SK-N-DZ (cell line): Measurements from ENCODE around the gene CCDC83.
"Not testable (repeated sequence)": the region's sequence is repeated elsewhere in the genome, so short reads cannot be mapped to it uniquely, and the experiment has no call there.

Experiments
- DNase-seq: peaks from one replicate; pipeline ENCODE4 v3.0.0-alpha.2; 2015; ENCODE audit warnings: low spot score

CCDC83 gene

DNA sequence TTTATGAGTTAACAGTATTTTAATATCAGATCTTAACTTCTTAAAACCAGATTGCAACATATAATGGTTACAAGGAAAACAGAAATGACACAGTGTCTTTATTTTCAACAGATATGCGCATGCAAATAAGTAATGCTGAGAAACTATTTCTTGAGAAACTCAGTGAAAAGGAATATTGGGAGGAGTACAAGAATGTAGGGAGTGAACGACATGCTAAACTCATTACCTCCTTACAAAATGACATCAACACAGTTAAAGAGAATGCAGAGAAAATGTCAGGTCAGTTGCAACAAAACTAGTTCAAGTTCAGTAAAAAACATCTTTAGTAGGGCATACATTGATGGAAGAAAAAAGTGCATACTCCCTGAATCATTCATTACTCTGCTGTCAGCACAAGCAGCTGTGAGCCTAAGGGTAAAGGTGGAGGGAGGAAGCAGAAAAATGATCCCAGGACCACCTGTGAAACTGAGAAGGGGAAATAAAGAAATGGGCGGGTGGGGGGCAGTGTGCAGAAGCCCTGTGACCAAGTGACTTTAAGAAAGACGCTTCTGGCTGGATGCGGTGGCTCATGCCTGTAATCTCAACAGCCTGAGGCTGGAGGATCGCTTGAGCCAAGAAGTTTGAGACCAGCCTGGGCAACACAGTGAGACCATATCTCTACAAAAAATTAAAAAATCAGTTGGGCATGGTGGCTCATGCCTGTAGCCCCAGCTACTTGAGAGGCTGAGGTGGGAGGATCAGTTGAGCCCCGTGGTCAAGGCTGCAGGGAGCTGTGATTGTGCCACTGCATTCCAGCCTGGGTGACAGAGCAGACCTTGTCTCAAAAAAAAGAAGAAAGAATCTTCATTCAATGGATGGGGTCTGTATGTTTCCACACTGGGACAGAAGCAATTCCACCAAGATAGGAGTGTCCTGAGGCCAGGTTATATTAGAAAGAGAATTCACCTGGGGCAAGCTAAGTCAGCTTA, 31.2 kb downstream of the CCDC83 start:
- no peak for DNase-seq

DNA sequence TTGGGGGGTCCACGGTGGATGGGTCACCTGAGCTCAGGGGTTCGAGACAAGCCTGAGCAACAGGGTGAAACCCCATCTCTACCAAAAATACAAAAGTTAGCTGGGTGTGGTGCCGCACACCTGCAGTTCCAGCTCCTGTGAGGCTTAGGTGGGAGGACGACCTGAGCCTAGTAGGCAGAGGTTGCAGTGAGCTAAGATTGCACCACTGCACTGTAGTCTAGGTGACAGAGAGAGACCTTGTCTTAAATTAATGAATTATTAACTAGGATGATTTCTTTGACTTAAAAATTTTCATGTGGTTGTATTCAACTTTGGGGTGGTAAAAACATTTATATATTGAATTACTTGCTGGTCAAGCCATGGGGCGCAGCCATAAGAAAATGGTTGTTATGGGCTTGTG, 33.9 kb downstream of the CCDC83 start:
- no peak for DNase-seq

DNA sequence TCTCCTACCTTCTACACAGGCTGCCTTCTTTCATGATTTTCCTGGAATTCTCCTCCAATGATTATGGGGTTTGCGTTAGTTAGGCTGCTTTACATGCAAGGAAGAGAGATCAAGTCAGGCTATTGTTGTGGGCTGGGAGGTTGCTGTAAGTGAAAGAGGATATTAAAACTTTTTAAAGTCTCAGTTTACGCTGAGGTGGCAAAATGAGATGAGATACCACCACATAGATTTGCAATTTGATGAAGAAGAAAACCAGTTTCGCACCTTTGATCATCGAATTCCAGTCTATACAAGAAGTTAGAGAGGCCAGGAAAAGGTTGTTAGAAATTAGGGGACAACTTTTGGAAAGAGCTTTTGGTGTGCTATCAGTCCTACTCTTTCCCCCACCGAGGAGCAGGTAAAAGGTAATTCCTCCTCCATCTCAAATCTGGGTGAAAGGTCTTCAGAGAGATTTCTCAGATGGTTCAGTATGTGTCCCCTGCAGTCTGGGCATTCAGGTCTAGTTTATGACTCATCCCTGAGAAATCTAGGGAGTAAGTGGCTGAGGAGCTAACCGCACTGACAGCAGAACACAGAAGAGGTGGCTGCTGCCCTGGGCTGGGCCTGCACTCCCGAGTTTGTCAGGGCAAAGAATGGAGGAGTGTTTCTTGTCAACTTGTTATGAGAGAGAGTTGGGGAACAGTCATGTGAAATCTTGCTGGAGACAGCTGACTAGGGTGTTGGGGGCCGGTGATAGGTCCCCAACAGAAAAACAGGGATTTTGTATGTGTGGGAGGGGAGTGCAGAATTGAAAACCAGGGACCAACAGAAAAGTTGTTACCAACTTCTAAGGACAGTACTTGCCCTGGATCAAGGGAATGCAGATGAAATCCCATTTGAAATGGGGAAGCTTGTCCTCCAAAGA, 34.7 kb downstream of the CCDC83 start:
- DNase-seq, result no peak

DNA sequence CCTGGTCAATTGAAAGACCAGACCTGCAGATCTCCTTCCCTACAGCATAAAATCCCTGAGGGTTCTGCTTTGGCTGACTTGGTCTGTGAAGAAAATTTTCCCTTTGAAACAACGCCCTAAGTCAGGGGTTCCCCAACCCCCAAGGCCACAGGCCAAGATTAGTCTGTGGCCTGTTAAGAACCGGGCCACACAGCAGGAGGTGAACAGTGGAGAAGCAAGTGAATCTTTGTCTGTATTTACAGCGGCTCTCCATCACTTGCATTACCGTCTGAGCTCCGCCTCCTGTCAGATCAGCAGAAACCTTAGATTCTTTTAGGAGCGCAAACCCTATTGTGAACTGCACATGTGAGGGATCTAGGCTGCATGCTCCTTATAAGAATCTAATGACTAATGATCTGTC, 38.2 kb downstream of the CCDC83 start:
- peak; percentile 8 for DNase-seq

DNA sequence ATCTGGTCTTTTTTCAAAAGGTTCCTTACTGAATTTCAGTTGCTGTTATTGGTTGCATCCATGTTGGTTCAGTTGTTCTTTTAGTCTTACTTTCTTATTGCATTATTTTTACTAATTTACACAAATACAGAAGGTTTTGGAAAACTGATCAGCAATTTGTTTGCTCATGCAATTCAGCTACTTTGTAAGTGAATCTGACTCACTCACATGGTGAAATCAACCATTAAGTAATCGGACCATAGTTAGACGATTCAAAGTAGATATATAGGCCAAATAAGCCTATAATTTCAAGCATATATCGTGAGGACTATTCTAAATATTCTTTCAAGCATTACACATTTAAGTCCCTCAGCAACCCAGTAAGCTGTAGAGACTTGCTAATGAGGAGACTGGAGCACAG, 41.7 kb downstream of the CCDC83 start:
- DNase-seq, result no peak

DNA sequence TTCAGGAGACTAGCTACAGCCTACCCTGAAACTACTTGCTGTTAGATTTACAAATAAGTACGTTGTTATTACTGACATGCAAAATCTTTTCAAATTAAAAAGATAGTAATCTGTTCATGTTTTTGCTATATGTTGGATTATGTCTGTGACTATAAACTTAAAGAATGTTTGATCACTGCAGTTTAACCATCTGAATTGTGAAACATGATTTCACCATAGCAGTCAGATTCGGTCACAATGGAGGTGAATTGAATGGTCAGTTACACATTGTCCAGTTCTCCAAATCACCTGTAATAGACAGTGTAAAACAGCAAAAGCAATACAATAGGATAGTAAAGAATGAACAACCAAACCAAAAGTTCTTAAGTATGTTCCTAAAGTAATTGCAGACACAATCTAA, 43.3 kb downstream of the CCDC83 start:
- no peak for DNase-seq

DNA sequence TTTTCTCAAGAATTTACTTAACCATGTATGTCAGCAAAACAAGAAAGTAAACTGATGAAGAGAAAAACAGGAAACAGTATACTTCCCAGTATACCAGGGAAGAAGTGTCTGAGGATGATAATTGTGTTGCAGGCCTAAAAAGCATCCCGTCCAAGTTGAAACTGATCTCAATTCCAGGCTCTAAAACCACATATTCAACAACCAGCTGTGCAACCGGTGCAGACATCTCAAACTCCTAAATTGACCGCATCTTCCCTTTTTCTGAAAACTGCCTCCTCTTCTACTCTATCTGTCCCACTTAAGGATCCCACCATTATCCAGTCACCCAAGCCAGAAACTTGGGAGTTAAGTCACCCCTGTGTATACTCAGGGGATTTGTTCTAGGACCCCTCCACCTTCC, 47.2 kb downstream of the CCDC83 start:
- no peak for DNase-seq

DNA sequence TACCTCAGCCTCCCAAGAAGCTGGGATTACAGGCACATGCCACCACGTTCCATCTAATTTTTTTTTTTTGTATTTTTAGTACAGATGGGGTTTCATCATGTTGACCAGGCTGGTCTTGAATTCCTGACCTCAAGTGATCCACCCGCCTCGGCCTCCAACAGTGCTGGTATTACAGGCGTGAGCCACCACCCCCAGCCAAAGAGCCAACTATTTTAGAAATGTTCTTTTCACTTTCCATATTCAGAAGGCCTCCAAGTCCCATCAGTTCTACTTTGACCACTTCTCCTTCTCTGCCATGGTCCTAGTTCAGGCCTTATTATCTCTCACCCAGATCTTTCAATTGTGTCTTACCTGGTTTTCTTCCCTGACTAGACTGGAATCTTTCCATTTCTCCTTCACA, 48.2 kb downstream of the CCDC83 start:
- no peak for DNase-seq

DNA sequence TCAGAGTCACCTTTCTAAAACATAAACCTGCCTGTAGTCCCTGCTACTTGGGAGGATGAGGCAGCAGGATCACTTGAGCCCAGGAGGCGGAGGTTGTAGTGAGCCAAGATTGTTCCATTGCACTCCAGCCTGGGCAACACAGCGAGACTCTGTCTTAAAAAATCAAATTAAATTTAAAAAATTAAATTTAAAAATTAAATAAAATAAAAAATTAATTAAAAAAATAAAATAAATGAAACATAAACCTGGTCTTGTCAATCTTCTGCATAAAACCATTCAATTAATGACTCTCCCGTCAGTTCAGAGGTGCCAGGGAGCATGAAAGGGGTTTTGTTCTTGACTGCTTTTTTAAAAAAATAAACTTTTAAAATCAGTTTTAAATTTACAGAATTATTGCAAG, 48.6 kb downstream of the CCDC83 start:
- no peak for DNase-seq

DNA sequence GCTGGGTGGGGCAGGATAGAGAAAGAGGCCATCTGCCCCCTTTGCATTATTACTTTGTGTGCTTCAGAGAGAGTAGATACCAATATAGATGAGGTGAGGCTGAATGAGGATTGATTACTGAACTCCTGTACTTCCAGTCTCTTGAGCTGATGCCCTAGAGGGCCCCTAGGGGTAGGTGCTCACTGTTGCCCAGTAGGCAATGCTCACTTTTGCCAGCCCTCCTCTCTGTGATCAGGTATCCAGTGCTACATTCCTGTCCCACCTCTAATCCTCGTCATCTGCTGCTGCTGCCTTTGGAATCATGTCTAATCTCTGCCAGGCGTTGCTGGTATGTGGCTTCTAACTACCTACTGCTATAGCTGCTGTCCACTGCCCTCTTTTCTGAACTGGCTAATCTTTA, 57.2 kb downstream of the CCDC83 start:
- DNase-seq, result no peak

DNA sequence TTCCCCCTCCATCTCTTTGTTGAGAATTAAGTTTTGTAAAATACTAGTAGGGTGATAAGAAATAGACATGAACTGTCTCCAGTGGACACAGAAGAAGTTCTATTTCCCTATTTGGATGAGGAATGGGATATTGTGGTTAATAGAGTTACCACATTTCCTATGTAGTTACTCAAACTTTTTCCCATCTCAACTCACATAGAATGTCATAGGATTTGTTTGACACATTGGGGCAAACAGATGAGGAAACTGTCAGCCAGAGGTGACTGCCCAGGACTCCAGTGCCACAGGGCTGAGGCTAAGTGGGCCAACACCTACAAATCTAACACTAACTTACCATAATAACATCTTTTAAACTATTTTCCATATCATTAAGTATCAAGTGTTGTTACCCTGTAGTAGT, 58.3 kb downstream of the CCDC83 start:
- DNase-seq, result no peak

DNA sequence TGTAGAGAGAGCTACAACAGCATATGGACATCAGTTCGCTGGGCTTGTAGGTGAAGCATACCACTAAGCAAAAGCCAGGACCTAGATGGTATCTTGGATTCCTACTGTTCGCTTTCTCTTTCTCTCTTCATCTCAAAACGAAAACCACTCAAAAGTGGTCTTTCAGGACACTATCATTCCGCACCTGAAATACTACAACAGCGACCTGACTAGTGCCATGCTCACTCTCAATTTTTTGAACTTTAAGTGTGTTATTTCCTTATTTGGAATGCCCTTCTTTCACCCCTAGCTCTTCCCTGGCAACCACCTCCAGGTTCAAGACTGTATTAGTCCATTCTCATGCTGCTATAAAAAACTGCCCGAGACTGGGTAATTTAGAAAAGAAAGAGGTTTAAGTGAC, 59.2 kb downstream of the CCDC83 start:
- DNase-seq, result no peak

DNA sequence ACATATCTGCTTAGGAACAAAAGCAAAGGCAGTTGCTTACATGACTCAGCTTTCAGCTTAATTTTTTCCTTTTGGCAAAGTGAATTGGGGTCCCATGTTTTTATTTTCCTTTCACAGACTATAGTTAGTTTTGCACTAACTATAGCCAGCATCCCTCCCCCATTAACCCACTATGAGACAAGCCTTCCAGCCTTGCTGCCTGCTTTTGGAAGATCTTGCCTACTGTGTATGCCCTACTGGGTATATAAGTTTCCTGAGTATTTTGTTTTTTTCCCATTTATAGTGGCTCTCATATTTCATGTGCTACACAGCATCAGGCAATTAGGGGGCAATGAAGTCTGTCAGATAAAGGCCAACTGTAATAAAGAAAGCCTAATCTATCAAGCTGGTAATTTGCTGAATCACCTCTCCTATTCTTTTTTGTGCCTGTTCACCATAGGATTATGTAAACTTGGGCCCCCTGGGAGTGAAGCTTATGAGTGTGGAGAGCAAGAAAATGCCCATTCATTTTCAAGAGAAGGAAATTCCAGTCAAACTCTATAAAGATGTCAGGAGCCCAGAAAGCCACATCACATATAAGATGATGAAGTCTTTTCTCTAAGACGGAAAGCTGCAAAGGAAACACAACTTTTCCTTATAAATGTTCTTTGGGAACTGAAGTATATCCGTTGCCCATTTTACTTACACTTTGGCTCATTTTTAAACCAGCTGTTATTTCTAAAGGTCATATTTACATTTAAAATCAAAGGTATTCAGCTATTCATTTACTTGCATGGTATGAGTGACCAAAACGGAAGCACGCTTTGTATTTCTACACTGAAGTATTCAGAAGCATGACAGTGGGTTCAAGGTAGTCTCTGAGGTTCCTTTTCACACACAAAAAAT, 64.0 kb downstream of the CCDC83 start:
- DNase-seq, result no peak

DNA sequence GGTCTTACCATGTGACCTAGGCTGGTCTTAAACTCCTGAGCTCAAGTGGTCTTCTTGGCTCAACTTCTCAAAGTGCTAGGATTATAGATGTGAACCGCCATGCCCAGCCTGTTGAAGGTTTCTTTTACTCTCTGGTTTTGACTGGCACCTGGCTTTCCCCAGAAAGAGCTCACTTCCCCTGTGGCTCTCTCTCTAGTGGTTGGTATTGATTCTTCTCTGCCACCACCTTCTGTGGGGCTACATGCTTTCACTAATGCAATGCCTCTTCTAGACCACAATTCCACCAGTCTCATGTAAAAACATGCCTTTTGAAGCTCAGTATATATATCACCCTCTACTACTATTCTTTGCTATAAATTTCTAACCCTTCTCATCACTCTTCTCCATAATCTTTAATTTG, 67.2 kb downstream of the CCDC83 start:
- no peak for DNase-seq

DNA sequence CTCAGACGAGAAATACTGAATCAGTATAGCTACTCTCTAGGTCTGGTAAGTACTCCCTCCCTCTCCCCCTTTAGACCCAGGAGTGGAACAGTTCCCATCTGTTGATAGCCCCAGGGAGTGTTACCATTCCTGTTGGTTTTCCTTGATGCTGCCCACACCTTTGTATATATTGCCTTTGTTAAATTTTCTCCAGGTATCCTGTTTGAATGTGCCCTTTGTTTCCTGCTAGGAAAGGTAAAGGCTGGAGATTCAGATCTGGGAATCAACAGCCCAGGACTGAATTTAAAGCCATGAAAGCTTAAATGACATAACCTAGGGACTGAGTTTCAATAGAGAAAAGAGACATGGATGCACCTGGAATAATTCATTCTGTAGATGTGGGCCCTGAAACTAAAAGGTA, 68.3 kb downstream of the CCDC83 start:
- DNase-seq, result no peak

DNA sequence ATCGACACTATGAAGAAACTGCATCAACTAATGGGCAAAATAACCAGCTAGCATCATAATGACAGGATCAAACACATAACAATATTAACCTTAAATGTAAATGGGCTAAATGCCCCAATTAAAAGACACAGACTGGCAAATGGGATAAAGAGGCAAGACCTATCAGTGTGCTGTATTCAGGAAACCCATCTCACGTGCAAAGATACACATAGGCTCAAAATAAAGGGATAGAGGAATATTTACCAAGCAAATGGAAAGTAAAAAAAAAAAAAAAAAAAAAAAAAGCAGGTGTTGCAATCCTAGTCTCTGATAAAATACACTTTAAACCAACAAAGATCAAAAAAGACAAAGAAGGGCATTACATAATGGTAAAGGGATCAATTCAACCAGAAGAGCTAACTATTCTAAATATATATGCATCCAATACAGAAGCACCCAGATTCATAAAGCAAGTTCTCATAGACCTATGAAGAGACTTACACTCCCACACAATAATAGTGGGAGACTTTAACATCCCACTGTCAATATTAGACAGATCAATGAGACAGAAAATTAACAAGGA, 71.6 kb downstream of the CCDC83 start:
- DNase-seq, result not testable (repeated sequence)

DNA sequence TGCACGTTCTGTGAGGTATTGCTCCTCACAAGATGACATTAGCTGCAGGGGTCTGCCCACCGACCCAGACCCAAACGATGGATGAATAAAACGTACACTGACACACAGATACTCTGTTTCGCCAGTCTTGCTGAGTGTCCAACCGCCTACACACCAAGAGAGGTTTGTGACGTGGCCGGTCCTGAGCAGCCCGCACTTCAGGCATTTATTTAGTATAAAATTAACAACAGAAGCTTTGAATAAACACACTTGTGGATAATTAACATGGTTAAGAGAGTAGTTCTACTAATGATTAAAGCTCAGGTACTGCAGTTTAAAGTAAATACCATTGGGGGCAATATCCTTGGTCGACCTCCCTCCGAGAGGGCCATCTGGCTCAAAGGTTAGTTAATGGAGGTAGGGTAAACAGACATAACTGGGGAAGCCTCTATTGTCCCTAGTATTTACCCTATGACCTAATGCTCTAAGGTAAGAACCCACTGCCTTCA, 75.7 kb downstream of the CCDC83 start:
- DNase-seq, result no peak

DNA sequence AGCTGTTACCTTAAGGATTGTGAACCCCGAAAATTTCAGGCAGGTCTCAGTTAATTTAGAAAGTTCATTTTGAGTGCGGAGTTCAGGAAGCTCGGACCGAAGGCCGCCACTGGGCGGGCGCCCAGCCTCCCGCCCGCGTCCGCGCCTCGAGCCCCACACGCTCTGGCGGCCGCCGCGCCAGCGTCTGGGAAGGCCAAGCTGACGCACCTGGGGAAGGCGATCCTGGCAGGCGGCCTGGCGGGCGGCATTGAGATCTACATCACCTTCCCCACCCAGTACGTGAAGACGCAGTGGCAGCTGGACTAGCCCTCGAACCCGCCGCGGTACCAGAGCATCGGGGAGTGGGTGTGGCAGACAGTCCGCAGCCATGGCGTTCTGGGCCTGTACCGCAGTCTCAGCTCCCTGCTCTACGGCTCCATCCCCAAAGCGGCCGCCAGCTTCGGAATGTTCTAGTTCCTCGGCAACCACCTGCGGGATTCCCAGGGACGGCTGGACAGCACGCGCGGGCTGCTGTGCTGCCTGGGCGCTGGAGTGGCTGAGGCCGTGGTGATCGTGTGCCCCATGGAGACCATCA, 79.5 kb downstream of the CCDC83 start:
- DNase-seq, result no peak

DNA sequence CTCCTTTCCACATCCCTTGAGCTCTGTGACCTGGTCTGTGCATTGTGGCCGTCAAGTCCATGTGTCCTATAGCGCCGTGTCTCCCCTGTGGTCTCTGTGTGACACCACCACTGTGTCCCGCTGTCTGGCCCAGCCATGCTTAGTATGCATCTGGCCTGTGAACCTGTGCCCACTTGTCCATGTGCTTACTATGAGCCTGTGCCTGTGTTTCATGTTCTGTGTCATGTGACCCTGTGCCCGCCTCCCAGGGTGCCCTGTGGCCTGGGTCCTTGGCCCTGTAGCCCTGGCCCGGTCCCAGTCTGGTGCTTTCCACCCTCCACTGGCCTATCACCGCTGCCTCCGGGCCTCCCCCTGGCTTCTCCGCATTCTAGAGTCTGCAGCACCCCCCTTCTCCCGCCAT, 80.6 kb downstream of the CCDC83 start:
- DNase-seq, result no peak

DNA sequence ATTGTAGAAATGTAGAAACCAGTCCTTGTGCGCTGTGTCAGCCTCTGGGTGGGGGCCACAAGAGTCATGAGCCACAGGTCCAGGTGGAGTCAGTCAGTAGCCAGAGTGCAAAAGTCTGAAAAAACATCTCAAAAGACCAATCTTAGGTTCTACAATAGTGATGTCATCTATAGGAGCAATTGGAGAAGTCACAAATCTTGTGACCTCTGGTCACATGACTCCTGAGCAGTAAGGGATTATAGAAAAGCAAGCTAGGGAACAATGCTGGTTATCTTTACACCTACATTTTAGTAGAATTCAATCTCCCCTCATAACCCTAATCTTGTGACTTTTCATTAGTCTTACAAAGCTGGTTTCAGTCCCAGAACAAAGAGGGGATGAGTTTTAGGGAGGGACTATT, 82.7 kb downstream of the CCDC83 start:
- DNase-seq, result no peak
